ENCODE data around the gene GABRD. TPM values are rescaled to one million over a fixed set of nuclear protein-coding genes. Genes with fewer than 3 reads are reported as not detected.
"Not testable (repeated sequence)": the region's sequence is repeated elsewhere in the genome, so short reads cannot be mapped to it uniquely, and the experiment has no call there.

GABRD gene
- total RNA-seq, 2 experiments from 2014 or later = not detected

DNA sequence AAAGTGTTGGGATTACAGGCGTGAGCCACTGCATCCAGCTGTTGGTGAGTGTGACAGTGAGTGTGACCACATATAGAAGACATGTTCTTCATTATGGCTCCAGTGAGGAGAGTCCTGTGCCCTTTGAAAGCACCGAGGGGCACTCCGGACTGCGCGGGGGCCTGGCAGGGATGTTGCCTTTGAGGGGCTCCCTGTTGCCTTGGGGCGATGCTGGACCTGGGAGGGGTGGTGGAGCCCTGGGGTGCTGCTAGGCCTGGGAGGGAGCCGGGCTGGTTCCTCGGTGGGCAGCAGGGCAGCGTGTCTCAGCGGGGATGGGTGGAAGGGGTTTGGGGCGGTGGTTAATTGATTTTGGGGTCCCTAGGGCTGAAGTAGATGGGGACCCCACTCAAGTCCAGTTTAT, 41.0 kb upstream of the GABRD start:
- H3K4me1 Mint-ChIP-seq (ENCODE audit: low read depth) = no peaks in the 10 kb centered on the region
- no peak for DNase-seq
- H3K9me3 Mint-ChIP-seq = peaks cover 5% of the 10 kb centered on the region
- no peaks in the 10 kb centered on the region for H3K27me3 Mint-ChIP-seq
- ChIA-PET POLR2A (no interaction called here), CTCF (no interaction called here)
- TF ChIP-seq, protein P1, sequence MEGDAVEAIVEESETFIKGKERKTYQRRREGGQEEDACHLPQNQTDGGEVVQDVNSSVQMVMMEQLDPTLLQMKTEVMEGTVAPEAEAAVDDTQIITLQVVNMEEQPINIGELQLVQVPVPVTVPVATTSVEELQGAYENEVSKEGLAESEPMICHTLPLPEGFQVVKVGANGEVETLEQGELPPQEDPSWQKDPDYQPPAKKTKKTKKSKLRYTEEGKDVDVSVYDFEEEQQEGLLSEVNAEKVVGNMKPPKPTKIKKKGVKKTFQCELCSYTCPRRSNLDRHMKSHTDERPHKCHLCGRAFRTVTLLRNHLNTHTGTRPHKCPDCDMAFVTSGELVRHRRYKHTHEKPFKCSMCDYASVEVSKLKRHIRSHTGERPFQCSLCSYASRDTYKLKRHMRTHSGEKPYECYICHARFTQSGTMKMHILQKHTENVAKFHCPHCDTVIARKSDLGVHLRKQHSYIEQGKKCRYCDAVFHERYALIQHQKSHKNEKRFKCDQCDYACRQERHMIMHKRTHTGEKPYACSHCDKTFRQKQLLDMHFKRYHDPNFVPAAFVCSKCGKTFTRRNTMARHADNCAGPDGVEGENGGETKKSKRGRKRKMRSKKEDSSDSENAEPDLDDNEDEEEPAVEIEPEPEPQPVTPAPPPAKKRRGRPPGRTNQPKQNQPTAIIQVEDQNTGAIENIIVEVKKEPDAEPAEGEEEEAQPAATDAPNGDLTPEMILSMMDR (IDR thresholded peaks at IDR 0.05) = no peak
- intact Hi-C loops (cut with micrococcal nuclease) = no loop called here
- ATAC-seq = no peak
- no peaks in the 10 kb centered on the region for H3K36me3 Mint-ChIP-seq (ENCODE audit: low read depth)
- H3K4me3 Mint-ChIP-seq = no peak overlapping the region
- no peak overlapping the region for H3K27ac Mint-ChIP-seq

DNA sequence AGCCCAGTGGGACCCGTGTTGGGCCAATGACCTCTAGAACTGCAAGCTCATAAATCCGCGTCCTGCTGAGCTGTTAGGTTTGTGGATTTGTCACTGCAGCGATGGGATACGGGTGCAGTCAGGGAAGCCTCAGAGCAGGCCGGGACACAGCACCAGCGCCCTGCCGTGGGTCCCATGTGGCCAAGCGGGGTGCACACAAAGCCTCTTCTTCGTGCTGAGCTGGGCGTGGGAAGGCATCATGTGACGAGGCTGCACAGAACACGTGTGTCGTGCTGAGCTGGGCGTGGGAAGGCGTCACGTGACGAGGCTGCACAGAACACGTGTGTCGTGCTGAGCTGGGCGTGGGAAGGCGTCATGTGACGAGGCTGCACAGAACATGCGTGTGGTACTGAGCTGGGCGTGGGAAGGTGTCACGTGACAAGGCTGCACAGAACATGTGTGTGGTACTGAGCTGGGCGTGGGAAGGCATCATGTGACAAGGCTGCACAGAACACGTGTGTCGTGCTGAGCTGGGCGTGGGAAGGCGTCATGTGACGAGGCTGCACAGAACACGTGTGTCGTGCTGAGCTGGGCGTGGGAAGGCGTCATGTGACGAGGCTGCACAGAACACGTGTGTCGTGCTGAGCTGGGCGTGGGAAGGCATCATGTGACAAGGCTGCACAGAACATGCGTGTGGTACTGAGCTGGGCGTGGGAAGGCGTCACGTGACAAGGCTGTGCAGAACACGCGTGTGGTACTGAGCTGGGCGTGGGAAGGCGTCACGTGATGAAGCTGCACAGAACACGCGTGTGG, 40.3 kb upstream of the GABRD start:
- H3K9me3 Mint-ChIP-seq; H3K36me3 Mint-ChIP-seq (ENCODE audit: low read depth); H3K4me3 Mint-ChIP-seq; H3K27ac Mint-ChIP-seq; intact Hi-C loops (cut with micrococcal nuclease); H3K4me1 Mint-ChIP-seq (ENCODE audit: low read depth); H3K27me3 Mint-ChIP-seq; CTCF ChIA-PET; ATAC-seq; POLR2A ChIA-PET; DNase-seq: not testable (repeated sequence)

DNA sequence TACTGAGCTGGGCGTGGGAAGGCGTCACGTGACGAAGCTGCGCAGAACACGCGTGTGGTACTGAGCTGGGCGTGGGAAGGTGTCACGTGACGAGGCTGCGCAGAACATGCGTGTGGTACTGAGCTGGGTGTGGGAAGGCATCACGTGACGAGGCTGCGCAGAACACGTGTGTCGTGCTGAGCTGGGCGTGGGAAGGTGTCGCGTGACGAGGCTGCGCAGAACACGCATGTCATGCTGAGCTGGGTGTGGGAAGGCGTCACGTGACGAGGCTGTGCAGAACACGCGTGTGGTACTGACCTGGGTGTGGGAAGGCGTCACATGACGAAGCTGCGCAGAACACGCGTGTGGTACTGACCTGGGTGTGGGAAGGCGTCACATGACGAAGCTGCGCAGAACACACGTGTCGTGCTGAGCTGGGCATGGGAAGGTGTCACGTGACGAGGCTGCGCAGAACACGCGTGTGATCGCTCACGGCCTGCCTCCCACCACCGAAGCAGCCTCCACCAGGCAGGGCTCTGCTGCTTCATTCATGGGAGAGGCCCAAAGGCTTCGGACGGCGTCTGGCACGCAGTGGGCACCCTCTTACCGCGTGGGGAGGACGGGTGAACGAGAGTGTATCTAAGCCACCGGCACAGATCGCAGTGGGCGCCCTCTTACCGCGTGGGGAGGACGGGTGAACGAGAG, 39.5 kb upstream of the GABRD start:
- Mint-ChIP-seq H3K4me3 (no peak overlapping the region), H3K27ac (no peak overlapping the region), H3K9me3 (peaks cover 5% of the 10 kb centered on the region), H3K36me3 (ENCODE audit: low read depth) (no peaks in the 10 kb centered on the region), H3K27me3 (no peaks in the 10 kb centered on the region), H3K4me1 (ENCODE audit: low read depth) (no peaks in the 10 kb centered on the region)
- no peak for DNase-seq
- no peak for ATAC-seq
- ChIA-PET POLR2A (no interaction called here), CTCF (no interaction called here)
- TF ChIP-seq, protein P1 (IDR thresholded peaks at IDR 0.05) = no peak
- intact Hi-C loops (cut with micrococcal nuclease) = no loop called here

DNA sequence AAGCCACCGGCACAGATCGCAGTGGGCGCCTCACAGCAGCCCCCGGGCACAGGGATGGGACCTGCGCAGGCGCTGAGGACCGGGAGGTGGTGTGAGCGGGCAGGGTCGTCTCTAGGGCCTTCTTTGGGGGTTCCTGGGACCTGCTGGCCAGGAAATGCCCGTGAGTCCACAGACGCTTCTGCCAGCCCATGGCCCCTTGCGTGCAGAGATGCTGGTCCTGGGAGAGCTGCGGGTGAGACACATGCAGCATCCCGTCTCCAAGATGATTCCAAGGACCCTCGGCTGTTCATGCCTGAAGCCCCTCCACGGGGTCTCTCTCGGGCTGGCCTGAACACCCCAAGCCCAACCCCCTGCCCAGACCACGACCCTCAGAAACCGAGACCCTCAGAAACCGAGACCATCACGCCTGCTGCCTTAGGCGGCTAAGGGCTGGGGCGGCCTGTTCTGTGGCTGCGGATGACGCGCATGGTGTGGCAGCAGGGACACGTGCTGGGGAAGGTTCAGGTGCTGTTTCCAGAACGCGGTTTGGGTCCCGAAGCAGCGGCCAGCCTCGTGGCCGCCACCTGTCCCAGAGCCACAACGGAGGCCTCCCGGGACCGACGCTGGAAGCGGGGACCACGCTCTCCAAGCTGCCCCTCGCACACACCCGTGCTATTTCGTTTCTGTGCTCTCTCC, 38.5 kb upstream of the GABRD start:
- TF ChIP-seq, protein P1 (IDR thresholded peaks at IDR 0.05) = no peak
- ATAC-seq (no peak), DNase-seq (no peak)
- Mint-ChIP-seq H3K4me3 (no peak overlapping the region), H3K36me3 (ENCODE audit: low read depth) (no peaks in the 10 kb centered on the region), H3K27ac (no peak overlapping the region), H3K9me3 (peaks cover 5% of the 10 kb centered on the region), H3K27me3 (no peaks in the 10 kb centered on the region), H3K4me1 (ENCODE audit: low read depth) (no peaks in the 10 kb centered on the region)
- intact Hi-C loops (cut with micrococcal nuclease) = no loop called here
- ChIA-PET CTCF (no interaction called here), POLR2A (no interaction called here)

DNA sequence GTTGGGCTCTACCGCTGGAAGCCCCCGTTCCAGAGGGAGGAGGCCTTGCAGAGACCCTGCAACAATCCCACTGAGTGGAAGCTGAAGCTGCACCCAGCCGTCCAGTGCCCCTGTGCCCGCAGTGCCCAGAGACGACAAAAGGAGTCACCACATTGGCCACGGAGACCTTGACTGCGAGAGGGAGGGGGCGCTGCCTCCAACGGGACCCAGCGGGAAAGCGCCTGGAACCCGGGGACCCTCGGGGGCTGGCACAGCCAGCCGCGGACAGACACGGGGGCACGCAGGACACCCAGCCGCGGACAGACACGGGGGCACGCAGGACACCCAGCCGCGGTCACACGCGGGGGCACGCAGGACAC, 38.0 kb upstream of the GABRD start:
- Mint-ChIP-seq H3K27ac (no peak overlapping the region), H3K36me3 (ENCODE audit: low read depth) (no peaks in the 10 kb centered on the region), H3K4me1 (ENCODE audit: low read depth) (no peaks in the 10 kb centered on the region), H3K4me3 (no peak overlapping the region), H3K27me3 (no peaks in the 10 kb centered on the region), H3K9me3 (peaks cover 5% of the 10 kb centered on the region)
- TF ChIP-seq, protein P1 (IDR thresholded peaks at IDR 0.05) = no peak
- ATAC-seq (no peak), DNase-seq (no peak)
- POLR2A ChIA-PET = no interaction called here
- intact Hi-C loops (cut with micrococcal nuclease) = no loop called here
- CTCF ChIA-PET = no interaction called here

DNA sequence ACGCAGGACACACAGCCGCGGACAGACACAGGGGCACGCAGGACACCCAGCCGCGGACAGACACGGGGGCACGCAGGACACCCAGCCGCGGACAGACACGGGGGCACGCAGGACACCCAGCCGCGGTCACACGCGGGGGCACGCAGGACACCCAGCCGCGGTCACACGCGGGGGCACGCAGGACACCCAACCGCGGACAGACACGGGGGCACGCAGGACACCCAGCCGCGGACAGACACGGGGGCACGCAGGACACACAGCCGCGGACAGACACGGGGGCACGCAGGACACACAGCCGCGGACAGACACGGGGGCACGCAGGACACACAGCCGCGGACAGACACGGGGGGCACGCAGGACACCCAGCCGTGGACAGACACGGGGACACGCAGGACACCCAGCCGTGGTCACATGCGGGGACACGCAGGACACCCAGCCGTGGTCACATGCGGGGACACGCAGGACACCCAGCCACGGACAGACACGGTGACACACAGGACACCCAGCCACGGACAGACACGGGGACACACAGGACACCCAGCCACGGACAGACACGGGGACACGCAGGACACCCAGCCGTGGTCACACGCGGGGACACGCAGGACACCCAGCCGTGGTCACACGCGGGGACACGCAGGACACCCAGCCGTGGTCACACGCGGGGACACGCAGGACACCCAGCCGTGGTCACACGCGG, 37.4 kb upstream of the GABRD start:
- POLR2A ChIA-PET; H3K27ac Mint-ChIP-seq; intact Hi-C loops (cut with micrococcal nuclease): not testable (repeated sequence)

More for the DNA sequence above, 37.4 kb upstream of the GABRD start:
- ATAC-seq; CTCF ChIA-PET; H3K4me3 Mint-ChIP-seq; DNase-seq; H3K36me3 Mint-ChIP-seq (ENCODE audit: low read depth); H3K4me1 Mint-ChIP-seq (ENCODE audit: low read depth); H3K9me3 Mint-ChIP-seq; H3K27me3 Mint-ChIP-seq: not testable (repeated sequence)

Measured in activated CD8-positive, alpha-beta T cell treated with anti-CD3 and anti-CD28 coated beads for 36 hours (primary cell).